Fibroblast of lung (primary cell): ENCODE results near the gene SLC23A3. TPM values are rescaled to one million over a fixed set of nuclear protein-coding genes. Genes with fewer than 3 reads are reported as not detected.

Experiments
- DNase-seq, 2 donors: peaks; one replicate each; pipeline versions ENCODE4 v3.0.0 to v3.0.0-alpha.2; 2010; ENCODE audit warnings: low read depth in 2 of 2
- H2AFZ ChIP-seq: 2 replicates; pipeline ENCODE4 v1.5.1; 2012; ENCODE audit warnings: low read length, control low read depth, inconsistent platforms
- H3K27ac ChIP-seq: 2 replicates; pipeline ENCODE4 v1.5.1; 2011; ENCODE audit warnings: low read length, control low read depth; ENCODE audit not compliant: insufficient read depth
- H3K27me3 ChIP-seq: 2 replicates; pipeline ENCODE4 v1.5.1; 2011; ENCODE audit warnings: mild to moderate bottlenecking, low read length; ENCODE audit not compliant: control insufficient read depth, insufficient read depth
- H3K36me3 ChIP-seq: 2 replicates; pipeline ENCODE4 v1.5.1; 2011; ENCODE audit warnings: low read length; ENCODE audit not compliant: control insufficient read depth, insufficient read depth
- H3K4me1 ChIP-seq: 2 replicates; pipeline ENCODE4 v1.5.1; 2011; ENCODE audit warnings: low read length; ENCODE audit not compliant: control insufficient read depth, insufficient read depth; ENCODE audit errors: extremely low read depth
- H3K4me2 ChIP-seq: 2 replicates; pipeline ENCODE4 v1.5.1; 2011; ENCODE audit warnings: low read length, control low read depth; ENCODE audit not compliant: insufficient read depth; ENCODE audit errors: extremely low read depth
- H3K4me3 ChIP-seq, 4 experiments: fragments of 200-600 bp in 1 of 4; sonication (generic) in 1 of 4; replicated peaks in 1 of 4; 2 replicates each; pipeline ENCODE4 v1.5.1; 2011 to 2016; ENCODE audit warnings: low read length in 4 of 4, low read depth in 3 of 4, mild to moderate bottlenecking in 3 of 4, control low read depth in 2 of 4, inconsistent platforms in 1 of 4, mixed read lengths in 1 of 4; ENCODE audit not compliant: insufficient read depth in 1 of 4; ENCODE audit errors: control extremely low read depth in 1 of 4
- H3K79me2 ChIP-seq: 2 replicates; pipeline ENCODE4 v1.5.1; 2012; ENCODE audit warnings: mild to moderate bottlenecking, low read length, inconsistent platforms; ENCODE audit not compliant: control insufficient read depth, insufficient read depth
- H3K9ac ChIP-seq: 2 replicates; pipeline ENCODE4 v1.5.1; 2011; ENCODE audit warnings: mild to moderate bottlenecking, low read length, control low read depth; ENCODE audit not compliant: insufficient read depth
- H3K9me3 ChIP-seq: 2 replicates; pipeline ENCODE4 v1.5.1; 2012; ENCODE audit warnings: low read depth, low read length; ENCODE audit not compliant: control insufficient read depth, insufficient read depth
- H4K20me1 ChIP-seq: 2 replicates; pipeline ENCODE4 v1.5.1; 2011; ENCODE audit warnings: low read length; ENCODE audit not compliant: control insufficient read depth, insufficient read depth; ENCODE audit errors: extremely low read depth
- EZH2 ChIP-seq: IDR thresholded peaks from 2 replicates; pipeline ENCODE4 v1.5.1; 2012; ENCODE audit warnings: low read length, control low read depth, mild to moderate bottlenecking; ENCODE audit errors: missing control alignments
- polyA plus RNA-seq, 2 donors: library from polyadenylated mRNA; depleted of rRNA in 1 of 2; stranded (reverse) in 1 of 2; unstranded in 1 of 2; fragments of >200 nt; gene quantifications; 2 replicates each; pipeline ENCODE4 v1.2.1, GENCODE V29; 2011 to 2012; ENCODE audit warnings: missing spikeins in 1 of 2
- total RNA-seq: library from RNA; depleted of rRNA; stranded (reverse); fragments of >200 nt; gene quantifications from 2 replicates; pipeline ENCODE4 v1.2.1, GENCODE V29; 2014
- TF ChIP-seq, protein P1 (sequence below), 2 donors: IDR thresholded peaks in 1 of 2; conservative IDR thresholded peaks in 1 of 2; 1 replicate in 1 of 2; 2 replicates in 1 of 2; pipeline ENCODE4 v1.5.1; 2011 to 2012; ENCODE audit warnings: low read length in 2 of 2, control low read depth in 1 of 2, inconsistent platforms in 1 of 2, low read depth in 1 of 2, mild to moderate bottlenecking in 1 of 2

The SLC23A3 gene
- total and polyA plus RNA-seq, 2 donors (not counting 1 experiment from before 2014, with no cell fraction given): 0.52 to 2.5 TPM

GRCh38 chr2:219112062-219112406, 57.8 kb downstream of the SLC23A3 start:
- Histone ChIP-seq H3K4me3 (no peak overlapping the region), H4K20me1 (no peaks in the 10 kb centered on the region), H3K79me2 (no peaks in the 10 kb centered on the region), H3K4me2 (no peak overlapping the region), H3K9ac (no peak overlapping the region), H3K36me3 (no peaks in the 10 kb centered on the region), H3K4me1 (no peaks in the 10 kb centered on the region), H3K27me3 (no peaks in the 10 kb centered on the region), H3K9me3 (no peaks in the 10 kb centered on the region), H3K27ac (no peak overlapping the region), H2AFZ (no peak overlapping the region)
- no peak for DNase-seq
- TF ChIP-seq EZH2: no peak
- TF ChIP-seq, protein P1, sequence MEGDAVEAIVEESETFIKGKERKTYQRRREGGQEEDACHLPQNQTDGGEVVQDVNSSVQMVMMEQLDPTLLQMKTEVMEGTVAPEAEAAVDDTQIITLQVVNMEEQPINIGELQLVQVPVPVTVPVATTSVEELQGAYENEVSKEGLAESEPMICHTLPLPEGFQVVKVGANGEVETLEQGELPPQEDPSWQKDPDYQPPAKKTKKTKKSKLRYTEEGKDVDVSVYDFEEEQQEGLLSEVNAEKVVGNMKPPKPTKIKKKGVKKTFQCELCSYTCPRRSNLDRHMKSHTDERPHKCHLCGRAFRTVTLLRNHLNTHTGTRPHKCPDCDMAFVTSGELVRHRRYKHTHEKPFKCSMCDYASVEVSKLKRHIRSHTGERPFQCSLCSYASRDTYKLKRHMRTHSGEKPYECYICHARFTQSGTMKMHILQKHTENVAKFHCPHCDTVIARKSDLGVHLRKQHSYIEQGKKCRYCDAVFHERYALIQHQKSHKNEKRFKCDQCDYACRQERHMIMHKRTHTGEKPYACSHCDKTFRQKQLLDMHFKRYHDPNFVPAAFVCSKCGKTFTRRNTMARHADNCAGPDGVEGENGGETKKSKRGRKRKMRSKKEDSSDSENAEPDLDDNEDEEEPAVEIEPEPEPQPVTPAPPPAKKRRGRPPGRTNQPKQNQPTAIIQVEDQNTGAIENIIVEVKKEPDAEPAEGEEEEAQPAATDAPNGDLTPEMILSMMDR (conservative IDR thresholded peaks at IDR 0.05 in 1 of 2, IDR thresholded peaks at IDR 0.05 in 1 of 2; ENCODE audit: low read depth in 1 of 2, low read length in 2 of 2): no peak

Other genes with a start within 250 kb of the SLC23A3 start
- gene CDK5R2, start 210.4 kb downstream of the SLC23A3 start, total RNA-seq: under 0.01 and 0.17 TPM in 2 replicates
- gene CDK5R2, start 210.4 kb downstream of the SLC23A3 start, polyA plus RNA-seq: 0.02 and 0.05 TPM in 2 replicates
- gene FEV, start 184.8 kb downstream of the SLC23A3 start, total RNA-seq: not detected in 2 replicates
- not detected in 2 replicates for gene FEV, start 184.8 kb downstream of the SLC23A3 start, polyA plus RNA-seq
- not detected in 2 replicates for gene CRYBA2, start 176.6 kb downstream of the SLC23A3 start, total RNA-seq
- gene CRYBA2, start 176.6 kb downstream of the SLC23A3 start, polyA plus RNA-seq: not detected in 2 replicates
- gene CFAP65, start 128.5 kb downstream of the SLC23A3 start, total RNA-seq: not detected in 2 replicates
- gene CFAP65, start 128.5 kb downstream of the SLC23A3 start, polyA plus RNA-seq: not detected in 2 replicates
- not detected in 2 replicates for gene IHH, start 109.1 kb downstream of the SLC23A3 start, total RNA-seq
- gene IHH, start 109.1 kb downstream of the SLC23A3 start, polyA plus RNA-seq: not detected in 2 replicates
- gene NHEJ1, start 9.2 kb downstream of the SLC23A3 start, total RNA-seq: 20.3 and 22.1 TPM in 2 replicates
- gene NHEJ1, start 9.2 kb downstream of the SLC23A3 start, polyA plus RNA-seq: 22.3 and 24.8 TPM in 2 replicates
- 22.6 and 33.5 TPM in 2 replicates for gene CNPPD1, start 6.9 kb upstream of the SLC23A3 start, total RNA-seq
- gene CNPPD1, start 6.9 kb upstream of the SLC23A3 start, polyA plus RNA-seq: 42.2 and 49.4 TPM in 2 replicates
- 88.7 and 95.3 TPM in 2 replicates for gene RETREG2, start 8.2 kb upstream of the SLC23A3 start, total RNA-seq
- 64.6 and 89.5 TPM in 2 replicates for gene RETREG2, start 8.2 kb upstream of the SLC23A3 start, polyA plus RNA-seq
- gene ZFAND2B, start 36.8 kb upstream of the SLC23A3 start, total RNA-seq: 29.3 and 40.0 TPM in 2 replicates
- 26.8 and 29.9 TPM in 2 replicates for gene ZFAND2B, start 36.8 kb upstream of the SLC23A3 start, polyA plus RNA-seq
- gene ABCB6, start 48.9 kb upstream of the SLC23A3 start, total RNA-seq: 47.0 and 49.5 TPM in 2 replicates
- gene ABCB6, start 48.9 kb upstream of the SLC23A3 start, polyA plus RNA-seq: 12.5 and 14.7 TPM in 2 replicates
- 27.2 and 47.2 TPM in 2 replicates for gene ATG9A, start 59.6 kb upstream of the SLC23A3 start, total RNA-seq
- 64.5 and 68.2 TPM in 2 replicates for gene ATG9A, start 59.6 kb upstream of the SLC23A3 start, polyA plus RNA-seq
- 28.8 and 32.7 TPM in 2 replicates for gene ANKZF1, start 59.8 kb upstream of the SLC23A3 start, total RNA-seq
- gene ANKZF1, start 59.8 kb upstream of the SLC23A3 start, polyA plus RNA-seq: 9.9 and 13.2 TPM in 2 replicates
- gene GLB1L, start 75.4 kb upstream of the SLC23A3 start, total RNA-seq: 28.2 and 47.0 TPM in 2 replicates
- gene GLB1L, start 75.4 kb upstream of the SLC23A3 start, polyA plus RNA-seq: 12.8 and 16.9 TPM in 2 replicates
- 26.7 and 30.7 TPM in 2 replicates for gene STK16, start 75.5 kb upstream of the SLC23A3 start, total RNA-seq
- gene STK16, start 75.5 kb upstream of the SLC23A3 start, polyA plus RNA-seq: 35.7 and 42.8 TPM in 2 replicates
- not detected in 2 replicates for gene TUBA4B, start 83.2 kb upstream of the SLC23A3 start, total RNA-seq
- gene TUBA4B, start 83.2 kb upstream of the SLC23A3 start, polyA plus RNA-seq: not detected in 2 replicates
- 5.6 and 7.7 TPM in 2 replicates for gene TUBA4A, start 83.9 kb upstream of the SLC23A3 start, total RNA-seq
- 14.7 and 34.2 TPM in 2 replicates for gene TUBA4A, start 83.9 kb upstream of the SLC23A3 start, polyA plus RNA-seq
- 55.2 and 81.3 TPM in 2 replicates for gene DNAJB2, start 109.3 kb upstream of the SLC23A3 start, total RNA-seq
- gene DNAJB2, start 109.3 kb upstream of the SLC23A3 start, polyA plus RNA-seq: 24.9 and 29.8 TPM in 2 replicates
- 3.5 and 10.8 TPM in 2 replicates for gene PTPRN, start 139.4 kb upstream of the SLC23A3 start, total RNA-seq
- gene PTPRN, start 139.4 kb upstream of the SLC23A3 start, polyA plus RNA-seq: 0.28 and 0.55 TPM in 2 replicates
- gene RESP18, start 162.7 kb upstream of the SLC23A3 start, total RNA-seq: not detected in 2 replicates
- gene RESP18, start 162.7 kb upstream of the SLC23A3 start, polyA plus RNA-seq: not detected in 2 replicates
- gene DNPEP, start 217.9 kb upstream of the SLC23A3 start, total RNA-seq: 69.9 and 72.5 TPM in 2 replicates
- 38.2 and 44.0 TPM in 2 replicates for gene DNPEP, start 217.9 kb upstream of the SLC23A3 start, polyA plus RNA-seq
- 34.7 and 69.3 TPM in 2 replicates for gene DES, start 248.3 kb upstream of the SLC23A3 start, total RNA-seq
- gene DES, start 248.3 kb upstream of the SLC23A3 start, polyA plus RNA-seq: 3.8 and 11.0 TPM in 2 replicates